Neural cell (in vitro differentiated cells): Measurements from ENCODE around the gene TLE1. TPM values are rescaled to one million over a fixed set of nuclear protein-coding genes. Genes with fewer than 3 reads are reported as not detected.

Source experiments
- H2AFZ ChIP-seq: fragments of 200-600, 300-800 bp; sonication (generic), shearing (Covaris generic); 2 replicates; pipeline ENCODE4 v1.6.0; 2014; ENCODE audit warnings: low read depth, mild to moderate bottlenecking, antibody characterized with exemption, low read length, moderate library complexity
- H3F3A ChIP-seq: fragments of 200-600 bp; shearing (Covaris generic); 2 replicates; pipeline ENCODE4 v1.6.1; 2016; ENCODE audit warnings: mild to moderate bottlenecking, moderate library complexity, mixed read lengths, antibody characterized with exemption, low read length; ENCODE audit not compliant: insufficient read depth, poor library complexity, severe bottlenecking
- H3K27ac ChIP-seq: fragments of 200-600, 300-800 bp; sonication (generic), shearing (Covaris generic); 2 replicates; pipeline ENCODE4 v1.5.1; 2014; ENCODE audit warnings: mild to moderate bottlenecking, low read length, moderate library complexity
- H3K27me3 ChIP-seq: fragments of 300-800, 200-600 bp; sonication (generic), shearing (Covaris generic); 2 replicates; pipeline ENCODE4 v1.6.0; 2014; ENCODE audit warnings: mild to moderate bottlenecking, low read depth, low read length, moderate library complexity; ENCODE audit not compliant: insufficient read depth
- H3K36me3 ChIP-seq: fragments of 300-800, 200-600 bp; sonication (generic), shearing (Covaris generic); 2 replicates; pipeline ENCODE4 v1.5.1; 2014; ENCODE audit warnings: mild to moderate bottlenecking, antibody characterized with exemption, low read length, moderate library complexity; ENCODE audit not compliant: insufficient read depth
- H3K4me2 ChIP-seq: fragments of 300-800, 200-600 bp; sonication (generic), shearing (Covaris generic); 2 replicates; pipeline ENCODE4 v1.6.0; 2014; ENCODE audit warnings: mild to moderate bottlenecking, low read length
- H3K4me3 ChIP-seq: fragments of 300-800, 200-600 bp; sonication (generic), shearing (Covaris generic); 2 replicates; pipeline ENCODE4 v1.5.1; 2014; ENCODE audit warnings: mild to moderate bottlenecking, low read length, moderate library complexity
- H3K79me2 ChIP-seq: fragments of 200-600 bp; shearing (Covaris generic); replicated peaks from 2 replicates; pipeline ENCODE4 v1.6.0; 2014; ENCODE audit warnings: mild to moderate bottlenecking, low read length, moderate library complexity; ENCODE audit not compliant: insufficient read depth
- H3K9ac ChIP-seq: fragments of 300-800, 200-600 bp; sonication (generic), shearing (Covaris generic); 2 replicates; pipeline ENCODE4 v1.6.1; 2016; ENCODE audit warnings: mild to moderate bottlenecking, low read length, mixed read lengths
- H3K9me2 ChIP-seq: fragments of 200-600 bp; shearing (Covaris generic); 2 replicates; pipeline ENCODE4 v1.6.1; 2016; ENCODE audit warnings: mild to moderate bottlenecking, low read length, mixed read lengths; ENCODE audit not compliant: insufficient read depth
- H3K9me3 ChIP-seq: fragments of 200-600, 300-800 bp; sonication (generic), shearing (Covaris generic); 2 replicates; pipeline ENCODE4 v1.6.1; 2016; ENCODE audit warnings: mild to moderate bottlenecking, mixed run types, low read length, moderate library complexity, mixed read lengths
- H4K20me1 ChIP-seq: fragments of 200-600 bp; shearing (Covaris generic); 2 replicates; pipeline ENCODE4 v1.6.1; 2016; ENCODE audit warnings: mild to moderate bottlenecking, mixed run types; ENCODE audit not compliant: insufficient read depth
- CTCF ChIP-seq: fragments of 450-650 bp; IDR thresholded peaks from 2 replicates; pipeline ENCODE4 v1.5.1; 2014; ENCODE audit warnings: antibody characterized with exemption, mild to moderate bottlenecking, moderate library complexity; ENCODE audit not compliant: poor library complexity, severe bottlenecking
- EP300 ChIP-seq: fragments of 450-650 bp; conservative IDR thresholded peaks from 2 replicates; pipeline ENCODE4 v1.6.1; 2014; ENCODE audit warnings: antibody characterized with exemption, mild to moderate bottlenecking, moderate library complexity; ENCODE audit not compliant: poor library complexity, severe bottlenecking
- EZH2 ChIP-seq: fragments of 200-600, 300-800 bp; shearing (Covaris generic), sonication (generic); IDR thresholded peaks from 2 replicates; pipeline ENCODE4 v1.6.1; 2014; ENCODE audit warnings: antibody characterized with exemption, low read length, borderline replicate concordance, mild to moderate bottlenecking; ENCODE audit not compliant: insufficient read depth, poor library complexity, severe bottlenecking
- MXI1 ChIP-seq: fragments of 450-650 bp; conservative IDR thresholded peaks from 2 replicates; pipeline ENCODE4 v1.6.1; 2014; ENCODE audit warnings: antibody characterized with exemption, mild to moderate bottlenecking; ENCODE audit not compliant: poor library complexity, severe bottlenecking
- POLR2AphosphoS5 ChIP-seq: IDR thresholded peaks from 2 replicates; pipeline ENCODE4 v1.6.1; 2012
- RAD21 ChIP-seq: fragments of 450-650 bp; conservative IDR thresholded peaks from 2 replicates; pipeline ENCODE4 v1.6.1; 2014; ENCODE audit warnings: antibody characterized with exemption, mild to moderate bottlenecking, moderate library complexity
- REST ChIP-seq: IDR thresholded peaks from 2 replicates; pipeline ENCODE4 v1.6.1; 2012; ENCODE audit warnings: borderline replicate concordance
- SMC3 ChIP-seq: fragments of 450-650 bp; conservative IDR thresholded peaks from 2 replicates; pipeline ENCODE4 v1.6.1; 2014; ENCODE audit warnings: antibody characterized with exemption, mild to moderate bottlenecking, moderate library complexity; ENCODE audit not compliant: poor library complexity
- TAF1 ChIP-seq: IDR thresholded peaks from 2 replicates; pipeline ENCODE4 v1.6.1; 2012; ENCODE audit warnings: low read depth
- polyA plus RNA-seq: library from polyadenylated mRNA; depleted of rRNA; stranded (reverse); fragments of >200 nt; gene quantifications from 2 replicates; pipeline ENCODE4 v1.2.3, GENCODE V29; 2014

Gene TLE1
- polyA plus RNA-seq, 1 donor from 2014 or later = 93.6 TPM

GRCh38 chr9:81634915-81635516, 54.3 kb downstream of the TLE1 start:
- Histone ChIP-seq H3K36me3 (peaks cover 6% of the 10 kb centered on the region), H4K20me1 (no peaks in the 10 kb centered on the region), H3K9me3 (no peaks in the 10 kb centered on the region), H2AFZ (no peak overlapping the region), H3K79me2 (peaks cover 23% of the 10 kb centered on the region), H3K9me2 (no peaks in the 10 kb centered on the region), H3K4me2 (peak overlapping the region; percentile 8), H3F3A (no peaks in the 10 kb centered on the region), H3K27ac (peak overlapping the region; percentile 73), H3K4me3 (peak overlapping the region; percentile 51), H3K27me3 (no peaks in the 10 kb centered on the region), H3K9ac (no peak overlapping the region)
- TF ChIP-seq REST (no peak), CTCF (no peak), MXI1 (no peak), SMC3 (no peak), TAF1 (no peak), EZH2 (no peak), EP300 (no peak), RAD21 (no peak), POLR2AphosphoS5 (no peak)

DNA sequence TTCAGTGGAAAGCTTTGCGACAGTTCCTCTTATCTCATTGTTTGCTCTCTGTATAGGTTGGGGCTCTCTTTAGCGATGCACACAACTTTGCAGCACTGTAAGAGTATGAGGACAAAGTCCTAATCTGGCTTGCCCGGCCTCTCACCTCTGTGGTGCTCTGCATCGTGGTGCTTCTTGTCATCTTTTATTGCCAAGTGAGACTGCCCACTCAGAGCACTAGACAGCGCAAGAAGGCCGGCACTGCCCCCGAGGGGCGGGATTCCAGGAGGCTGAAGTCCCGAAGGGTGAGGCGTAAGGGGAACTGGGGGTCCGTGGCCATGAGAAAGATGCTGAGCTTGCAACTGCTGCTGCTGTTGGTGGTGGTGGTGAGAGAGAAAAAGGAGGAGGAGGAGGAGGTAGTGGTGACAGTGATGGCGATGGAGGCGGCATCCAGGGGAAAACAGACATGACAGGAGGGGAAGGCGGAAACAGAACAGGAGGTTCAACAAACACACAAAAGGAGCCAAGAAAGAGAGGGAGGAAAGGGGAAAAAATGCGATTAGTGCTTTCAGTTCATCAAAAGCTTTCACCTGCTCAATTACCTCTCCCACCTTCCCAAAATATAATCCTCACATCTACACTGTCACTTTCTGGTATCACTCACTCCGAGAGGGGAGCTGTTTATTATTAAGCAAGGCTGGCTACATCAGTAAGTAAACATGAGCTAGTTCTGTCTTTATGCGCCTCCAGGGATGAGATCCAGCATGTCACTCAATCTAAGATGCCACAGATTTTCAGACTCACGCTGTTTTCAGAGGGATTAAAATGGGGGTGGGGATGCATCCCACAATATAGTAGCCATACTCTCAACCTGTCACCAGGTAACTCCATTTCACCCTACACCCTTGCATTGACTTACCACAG, 55.1 kb downstream of the TLE1 start:
- Histone ChIP-seq H3K9me2 (no peaks in the 10 kb centered on the region), H3F3A (no peaks in the 10 kb centered on the region), H3K4me2 (peak overlapping the region; percentile 8), H3K9me3 (no peaks in the 10 kb centered on the region), H3K9ac (peak overlapping the region; percentile 38), H3K36me3 (peaks cover 6% of the 10 kb centered on the region), H3K4me3 (peak overlapping the region; percentile 51), H2AFZ (no peak overlapping the region), H3K79me2 (peaks cover 19% of the 10 kb centered on the region), H4K20me1 (no peaks in the 10 kb centered on the region), H3K27ac (peak overlapping the region; percentile 73), H3K27me3 (no peaks in the 10 kb centered on the region)
- TF ChIP-seq MXI1 = no peak
- TF ChIP-seq TAF1 = no peak
- TF ChIP-seq RAD21 = no peak
- peak; percentile 30 for TF ChIP-seq EP300
